ENCODE results near the gene ANO1.

GRCh38 chr11:70146299-70146698 lies 68.2 kb downstream of the ANO1 start:
- TF ChIP-seq CTCF (IDR thresholded peaks at IDR 0.05) (no peak), POLR2A (IDR thresholded peaks at IDR 0.05) (no peak)

Data from uterus (tissue), 2 donors.